Esophagus squamous epithelium (tissue), 5 donors: ENCODE measurements around the gene MBD2. TPM values are rescaled to one million over a fixed set of nuclear protein-coding genes. Genes with fewer than 3 reads are reported as not detected.

Experiments
- DNase-seq: peaks from one replicate; lab custom pipeline; 2025; lab: John Stamatoyannopoulos, UW
- H3K27ac ChIP-seq, 4 donors: fragments of 200-600 bp; sonication (generic); one replicate each; pipeline ENCODE4 v1.5.1; 2016 to 2019; ENCODE audit warnings: mild to moderate bottlenecking in 1 of 4
- H3K27me3 ChIP-seq, 4 donors: fragments of 200-600 bp; sonication (generic); 1 replicate in 3 of 4; 2 replicates in 1 of 4; pipeline versions ENCODE4 v1.5.1 to v1.6.0; 2017 to 2021; ENCODE audit warnings: antibody characterized with exemption in 1 of 4
- H3K36me3 ChIP-seq, 3 donors: fragments of 200-600 bp; sonication (generic); one replicate each; pipeline ENCODE4 v1.5.1; 2016 to 2019
- H3K4me1 ChIP-seq, 3 donors: fragments of 200-600 bp; sonication (generic); one replicate each; pipeline ENCODE4 v1.5.1; 2017 to 2019
- H3K4me3 ChIP-seq, 4 donors: fragments of 200-600 bp; sonication (generic); 1 replicate in 3 of 4; 2 replicates in 1 of 4; pipeline ENCODE4 v1.5.1; 2016 to 2019; ENCODE audit warnings: mild to moderate bottlenecking in 2 of 4, moderate library complexity in 1 of 4
- H3K9me3 ChIP-seq, 3 donors: fragments of 200-600 bp; sonication (generic); one replicate each; pipeline ENCODE4 v1.5.1; 2016 to 2019
- CTCF ChIP-seq, 6 experiments: fragments of 450-650 bp in 4 of 6; fragments of 200-600 bp in 2 of 6; sonication (generic) in 2 of 6; IDR thresholded peaks; one replicate each; pipeline ENCODE4 v1.5.1; 2016 to 2019; ENCODE audit warnings: antibody characterized with exemption in 6 of 6, mild to moderate bottlenecking in 4 of 6, moderate library complexity in 4 of 6
- POLR2A ChIP-seq, 4 donors: fragments of 450-650 bp; IDR thresholded peaks; one replicate each; pipeline ENCODE4 v1.6.1; 2017; ENCODE audit warnings: antibody characterized with exemption in 4 of 4, mild to moderate bottlenecking in 4 of 4, moderate library complexity in 3 of 4
- WGBS, 2 donors: methylation state at CpG; one replicate each; pipeline ENCODE4 v1.1.5; 2018; 5-methylcytosine and 5-hydroxymethylcytosine counted together
- intact Hi-C: fragments of 100-400 bp; cut with DNase I; formaldehyde crosslinking; loops from one replicate; pipeline ENCODE4 v1.15.0; 2022
- total RNA-seq, 4 donors: library from RNA; depleted of rRNA; stranded (reverse); fragments of >200 nt; gene quantifications; one replicate each; pipeline ENCODE4 v1.1.0, GENCODE V29; 2016
- donor health status: DM: yes; HTN: yes; CAD: no.

MBD2 gene
- total RNA-seq, 4 donors from 2014 or later: 38.2 to 48.4 (median 46.3) TPM

GRCh38 chr18:54147439-54147838 lies 77.0 kb downstream of the MBD2 start:
- no peak for TF ChIP-seq CTCF (IDR thresholded peaks at IDR 0.05)
- DNase-seq: no peak
- H3K27ac ChIP-seq: peak overlapping the region in 3 of 4 donors; percentile 47 to 81 (median 77)
- 81 to 87% methylated on average over 2 of the region's 2 CpGs for WGBS, 2 donors
- H3K36me3 ChIP-seq: peaks cover 0 to 34% (median 0%) of the 10 kb centered on the region in 3 donors
- intact Hi-C loops: no loop called here
- H3K4me1 ChIP-seq: peaks cover 4 to 59% (median 16%) of the 10 kb centered on the region in 3 donors
- H3K27me3 ChIP-seq: no peaks in the 10 kb centered on the region
- peaks cover 0 to 10% (median 6%) of the 10 kb centered on the region in 3 donors for H3K9me3 ChIP-seq
- no peak overlapping the region for H3K4me3 ChIP-seq

- H3K27ac ChIP-seq: peak overlapping the region in 2 of 4 donors; percentile 23 to 30
- no peaks in the 10 kb centered on the region for H3K4me1 ChIP-seq
- DNase-seq: no peak
- no peak for TF ChIP-seq POLR2A (IDR thresholded peaks at IDR 0.05)
- TF ChIP-seq CTCF (IDR thresholded peaks at IDR 0.05): no peak
- no peak overlapping the region for H3K4me3 ChIP-seq
- peaks cover 0 to 19% (median 11%) of the 10 kb centered on the region in 3 donors for H3K9me3 ChIP-seq
- 56 to 76% methylated on average over 3 of the region's 3 CpGs for WGBS, 2 donors
- H3K36me3 ChIP-seq: peaks cover 0 to 30% (median 0%) of the 10 kb centered on the region in 3 donors
- no peaks in the 10 kb centered on the region for H3K27me3 ChIP-seq
- intact Hi-C loops: no loop called here
Measured at GRCh38 chr18:54141041-54141608, 83.3 kb downstream of the MBD2 start.

GRCh38 chr18:54140641-54141040 lies 83.8 kb downstream of the MBD2 start:
- Histone ChIP-seq H3K4me3 (no peak overlapping the region), H3K27me3 (no peaks in the 10 kb centered on the region), H3K4me1 (no peaks in the 10 kb centered on the region), H3K27ac (peak overlapping the region in 2 of 4 donors; percentile 23 to 30), H3K36me3 (peaks cover 0 to 30% (median 0%) of the 10 kb centered on the region in 3 donors), H3K9me3 (peaks cover 0 to 19% (median 11%) of the 10 kb centered on the region in 3 donors)
- WGBS, 2 donors: 86 to 96% methylated on average over 1 of the region's 1 CpG
- intact Hi-C loops: no loop called here
- no peak for DNase-seq
- no peak for TF ChIP-seq POLR2A (IDR thresholded peaks at IDR 0.05)
- no peak for TF ChIP-seq CTCF (IDR thresholded peaks at IDR 0.05)

GRCh38 chr18:54135216-54135615 lies 89.3 kb downstream of the MBD2 start:
- no peak for DNase-seq
- WGBS, 2 donors: 84 to 95% methylated on average over 3 of the region's 3 CpGs
- H3K27ac ChIP-seq: no peak overlapping the region
- H3K36me3 ChIP-seq: peaks cover 0 to 12% (median 0%) of the 10 kb centered on the region in 3 donors
- peaks cover 0 to 5% (median 0%) of the 10 kb centered on the region in 3 donors for H3K4me1 ChIP-seq
- TF ChIP-seq POLR2A (IDR thresholded peaks at IDR 0.05) (no peak), CTCF (IDR thresholded peaks at IDR 0.05) (no peak)
- H3K9me3 ChIP-seq: peaks cover 0 to 9% (median 5%) of the 10 kb centered on the region in 3 donors
- no peaks in the 10 kb centered on the region for H3K27me3 ChIP-seq
- H3K4me3 ChIP-seq: no peak overlapping the region
- intact Hi-C loops: no loop called here

- Histone ChIP-seq H3K4me1 (peaks cover 0 to 5% (median 0%) of the 10 kb centered on the region in 3 donors), H3K36me3 (no peaks in the 10 kb centered on the region)
- no peak for TF ChIP-seq CTCF (IDR thresholded peaks at IDR 0.05)
- no peak for TF ChIP-seq POLR2A (IDR thresholded peaks at IDR 0.05)
Measured at GRCh38 chr18:54134053-54134452, 90.4 kb downstream of the MBD2 start.

More at GRCh38 chr18:54134053-54134452, 90.4 kb downstream of the MBD2 start:
- H3K9me3 ChIP-seq: peaks cover 0 to 2% (median 0%) of the 10 kb centered on the region in 3 donors
- no peak overlapping the region for H3K27ac ChIP-seq
- H3K27me3 ChIP-seq: no peaks in the 10 kb centered on the region
- DNase-seq: no peak
- no peak overlapping the region for H3K4me3 ChIP-seq
- intact Hi-C loops: no loop called here
